NT2/D1 (cell line): Measurements from ENCODE around the gene IQSEC1.

Experiments
- DNase-seq: peaks from one replicate; pipeline ENCODE4 v3.0.0-alpha.2; 2011; ENCODE audit warnings: low read depth, low spot score
- H3K27me3 ChIP-seq: 2 replicates; pipeline ENCODE4 v1.6.0; 2011; ENCODE audit warnings: mild to moderate bottlenecking; ENCODE audit not compliant: insufficient read length, insufficient read depth
- H3K36me3 ChIP-seq: 2 replicates; pipeline ENCODE4 v1.6.1; 2011; ENCODE audit warnings: mild to moderate bottlenecking, low read length, mixed read lengths; ENCODE audit not compliant: insufficient read depth, insufficient read length
- H3K4me1 ChIP-seq: 2 replicates; pipeline ENCODE4 v1.5.1; 2011; ENCODE audit not compliant: insufficient read depth, insufficient read length
- H3K4me3 ChIP-seq: 2 replicates; pipeline ENCODE4 v1.5.1; 2011; ENCODE audit warnings: low read depth; ENCODE audit not compliant: insufficient read length
- H3K9ac ChIP-seq: 2 replicates; pipeline ENCODE4 v1.6.0; 2011; ENCODE audit warnings: low read depth; ENCODE audit not compliant: insufficient read length
- H3K9me3 ChIP-seq: 2 replicates; pipeline ENCODE4 v1.5.1; 2011; ENCODE audit warnings: mild to moderate bottlenecking, low read length; ENCODE audit not compliant: insufficient read depth
- SUZ12 ChIP-seq: IDR thresholded peaks from 2 replicates; pipeline ENCODE4 v1.6.1; 2011; ENCODE audit not compliant: insufficient read length, insufficient read depth; ENCODE audit errors: extremely low read depth
- YY1 ChIP-seq: IDR thresholded peaks from 2 replicates; pipeline ENCODE4 v1.6.1; 2011; ENCODE audit not compliant: insufficient read length, insufficient read depth
- ZNF274 ChIP-seq: IDR thresholded peaks from 2 replicates; pipeline ENCODE4 v1.6.1; 2011; ENCODE audit warnings: mild to moderate bottlenecking, low read depth, low read length

IQSEC1 gene

DNA sequence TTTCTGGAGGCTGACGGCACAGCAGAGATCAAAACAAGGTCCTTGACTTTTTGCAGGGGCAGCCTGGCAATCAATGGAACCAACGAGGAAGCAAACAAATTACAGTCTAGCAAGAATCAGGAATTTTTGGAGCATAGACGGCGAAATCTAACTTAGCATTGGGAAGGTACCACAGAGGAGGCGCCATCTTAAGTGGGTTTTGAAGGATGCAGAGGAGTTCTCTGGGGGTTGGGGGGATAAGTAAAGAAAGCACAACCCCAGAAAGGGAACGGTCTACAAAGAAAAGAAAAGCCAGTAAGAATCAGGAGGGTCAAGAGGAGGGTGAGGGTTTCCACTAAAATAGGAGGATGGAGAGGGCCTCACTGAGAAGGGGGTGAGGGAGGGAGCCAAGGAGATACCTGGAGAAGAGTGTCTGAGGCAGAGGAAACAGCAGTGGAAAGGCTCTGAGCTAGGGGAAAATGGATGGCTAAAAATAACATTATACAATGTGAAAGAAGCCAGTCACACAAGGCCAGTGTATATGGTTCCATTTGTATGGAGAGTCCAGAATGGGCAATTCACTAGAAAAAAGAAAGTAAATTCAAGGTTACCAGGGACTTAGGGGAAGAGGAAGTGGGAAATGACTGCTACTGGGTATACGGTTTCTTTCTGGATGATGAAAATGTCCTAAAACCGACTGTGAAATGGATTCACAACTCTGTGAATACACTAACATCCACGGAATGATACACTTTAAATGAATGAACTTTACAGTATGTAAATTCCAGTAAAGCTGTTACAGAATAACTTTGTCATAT is 25.2 kb upstream of the IQSEC1 start:
- TF ChIP-seq YY1 (no peak), ZNF274 (no peak)
- peaks cover 6% of the 10 kb centered on the region for H3K4me1 ChIP-seq
- no peaks in the 10 kb centered on the region for H3K9me3 ChIP-seq
- H3K36me3 ChIP-seq, result no peaks in the 10 kb centered on the region
- no peaks in the 10 kb centered on the region for H3K27me3 ChIP-seq
- no peak overlapping the region for H3K9ac ChIP-seq
- no peak for DNase-seq
- no peak overlapping the region for H3K4me3 ChIP-seq

DNA sequence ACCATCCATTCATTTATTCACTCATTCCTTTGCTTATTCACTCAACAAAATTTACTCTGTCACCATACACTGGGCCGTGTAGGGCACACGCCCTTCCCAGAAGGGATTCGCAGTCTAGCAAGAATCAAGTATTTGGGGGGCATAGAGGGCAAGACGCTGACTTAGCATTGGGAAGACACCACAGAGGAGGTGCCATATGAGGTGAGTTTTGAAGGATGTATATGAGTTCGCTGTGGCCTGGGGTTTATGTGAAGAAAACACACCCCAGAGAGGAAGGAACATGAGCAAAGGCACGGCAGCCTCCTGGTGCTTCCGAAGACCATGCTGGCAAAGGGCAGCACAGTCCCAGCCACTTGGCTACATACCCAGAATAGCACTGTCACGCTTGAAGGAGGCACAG is 23.1 kb upstream of the IQSEC1 start:
- DNase-seq, result no peak
- H3K4me1 ChIP-seq, result peaks cover 9% of the 10 kb centered on the region
- TF ChIP-seq YY1, result no peak
- TF ChIP-seq ZNF274, result no peak
- no peak for TF ChIP-seq SUZ12
- H3K4me3 ChIP-seq, result no peak overlapping the region
- no peaks in the 10 kb centered on the region for H3K27me3 ChIP-seq
- H3K36me3 ChIP-seq, result no peaks in the 10 kb centered on the region
- H3K9ac ChIP-seq, result no peak overlapping the region
- no peaks in the 10 kb centered on the region for H3K9me3 ChIP-seq

DNA sequence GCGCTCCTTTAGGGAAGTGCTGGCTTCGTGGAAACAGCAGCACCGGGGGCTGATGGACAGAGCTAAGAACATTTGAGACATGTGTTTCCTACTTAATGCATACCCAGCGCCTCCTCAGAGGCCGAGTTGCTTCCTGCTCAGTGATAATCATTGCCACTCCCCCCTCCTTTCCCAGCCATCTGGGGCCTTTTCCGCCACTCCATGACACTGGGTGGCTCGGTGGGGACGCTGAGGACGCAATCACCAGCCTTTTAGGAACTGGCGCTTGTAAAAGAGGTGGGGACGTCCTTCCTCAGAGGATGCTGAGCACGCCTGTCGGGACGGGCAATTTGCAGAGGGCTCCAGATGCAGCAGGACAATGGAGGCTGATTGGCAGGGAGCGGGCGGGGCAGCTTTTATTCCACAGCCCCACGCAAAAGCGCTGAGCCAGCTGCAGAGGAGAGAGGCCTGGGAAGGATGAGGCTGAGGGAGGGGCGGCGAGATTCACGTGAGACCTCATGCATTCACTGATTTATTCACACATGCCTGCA is 22.2 kb upstream of the IQSEC1 start:
- Histone ChIP-seq H3K4me1 (peaks cover 9% of the 10 kb centered on the region), H3K4me3 (no peak overlapping the region), H3K36me3 (no peaks in the 10 kb centered on the region), H3K27me3 (no peaks in the 10 kb centered on the region), H3K9me3 (no peaks in the 10 kb centered on the region), H3K9ac (no peak overlapping the region)
- TF ChIP-seq SUZ12 (no peak), ZNF274 (no peak), YY1 (no peak)
- DNase-seq, result no peak

GRCh38 chr3:13093687-13094086 is 20.5 kb upstream of the IQSEC1 start:
- peaks cover 9% of the 10 kb centered on the region for H3K4me1 ChIP-seq
- TF ChIP-seq YY1 (no peak), ZNF274 (no peak), SUZ12 (no peak)
- no peak overlapping the region for H3K4me3 ChIP-seq
- DNase-seq, result no peak
- H3K36me3 ChIP-seq, result no peaks in the 10 kb centered on the region
- H3K27me3 ChIP-seq, result no peaks in the 10 kb centered on the region
- no peak overlapping the region for H3K9ac ChIP-seq
- H3K9me3 ChIP-seq, result no peaks in the 10 kb centered on the region

DNA sequence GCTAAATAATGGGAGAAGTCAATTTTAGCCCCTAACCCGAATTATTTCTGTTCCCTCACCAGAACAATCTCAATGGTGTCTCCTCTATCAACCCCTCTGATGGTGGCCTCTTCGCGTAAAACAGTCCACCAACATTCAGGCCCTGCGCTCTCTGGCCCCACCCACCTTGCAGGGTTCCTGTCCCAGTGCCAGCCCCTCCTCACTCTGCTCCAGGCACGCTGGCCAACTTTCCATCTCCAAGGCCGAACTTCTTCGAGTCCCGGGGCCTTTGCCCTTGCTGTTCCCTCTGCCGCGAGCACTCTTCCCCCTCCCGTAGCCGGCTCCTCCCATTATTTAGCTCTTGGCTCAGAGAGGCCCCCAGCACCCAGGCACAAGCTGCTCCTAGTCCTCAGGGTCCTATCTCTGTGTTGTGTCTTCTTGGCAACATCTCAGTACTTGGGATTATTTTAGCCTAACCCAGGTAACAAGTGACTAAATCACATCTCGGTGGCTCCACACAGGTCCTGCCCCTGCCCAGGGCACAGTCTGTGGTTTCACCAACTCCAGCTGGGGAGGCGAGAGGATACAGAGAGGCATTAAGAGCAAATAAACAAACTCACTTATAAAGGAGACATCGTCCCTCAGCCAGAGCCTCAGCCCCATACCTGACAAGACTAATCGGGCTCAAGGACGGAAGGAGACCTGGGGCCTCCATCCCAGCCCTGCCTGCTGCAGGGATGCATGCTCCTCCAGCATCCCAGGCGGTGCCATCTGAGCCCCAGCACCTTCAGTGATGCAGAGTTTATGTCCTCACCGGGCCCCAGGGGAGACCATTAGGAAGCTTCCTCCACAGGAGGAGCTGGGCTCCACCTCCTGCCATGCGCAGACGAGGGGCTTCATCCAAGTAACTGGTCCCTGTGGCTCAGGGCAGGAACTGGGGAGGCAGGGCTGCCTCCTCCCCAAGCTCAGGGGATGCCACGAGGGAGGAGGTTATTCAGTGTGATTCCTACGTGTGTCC is 19.7 kb upstream of the IQSEC1 start:
- Histone ChIP-seq H3K27me3 (no peaks in the 10 kb centered on the region), H3K9ac (peak overlapping the region; percentile 57), H3K4me1 (peaks cover 14% of the 10 kb centered on the region), H3K9me3 (no peaks in the 10 kb centered on the region), H3K4me3 (no peak overlapping the region), H3K36me3 (no peaks in the 10 kb centered on the region)
- no peak for DNase-seq
- TF ChIP-seq ZNF274 (no peak), SUZ12 (no peak), YY1 (no peak)

- peak; percentile 73 for DNase-seq
- Histone ChIP-seq H3K36me3 (no peaks in the 10 kb centered on the region), H3K9ac (peak overlapping the region; percentile 57), H3K4me3 (no peak overlapping the region), H3K27me3 (no peaks in the 10 kb centered on the region), H3K9me3 (no peaks in the 10 kb centered on the region), H3K4me1 (peaks cover 14% of the 10 kb centered on the region)
- no peak for TF ChIP-seq ZNF274
- no peak for TF ChIP-seq YY1
- no peak for TF ChIP-seq SUZ12
Observed at GRCh38 chr3:13091898-13092611, 18.8 kb upstream of the IQSEC1 start.
